Measurements from ENCODE around the gene ZNF827.

- TF ChIP-seq SP1 (IDR thresholded peaks at IDR 0.05) (no peak), HDGF (IDR thresholded peaks at IDR 0.05; ENCODE audit: borderline replicate concordance) (no peak), FOXA1 (IDR thresholded peaks at IDR 0.05) (no peak), FOXK2 (IDR thresholded peaks at IDR 0.05) (no peak), PKNOX1 (IDR thresholded peaks at IDR 0.05) (no peak), TARDBP (IDR thresholded peaks at IDR 0.05) (no peak)
Observed at GRCh38 chr4:145735347-145735675, 203.3 kb downstream of the ZNF827 start.

All from HEK293T (cell line).